Spleen (tissue), 7 donors: ENCODE measurements around the gene SEL1L3.

ENCODE experiments used
- CTCF ChIP-seq, 11 experiments: fragments of 200-600 bp in 7 of 11; fragments of 450-650 bp in 4 of 11; sonication (generic) in 4 of 11; IDR thresholded peaks in 8 of 11; conservative IDR thresholded peaks in 3 of 11; 1 replicate in 7 of 11; 2 replicates in 4 of 11; pipeline versions ENCODE4 v1.4.0 to v1.8.0; 2016 to 2021; ENCODE audit warnings: antibody characterized with exemption in 11 of 11, inconsistent platforms in 4 of 11, mild to moderate bottlenecking in 1 of 11
- POLR2A ChIP-seq, 3 donors: fragments of 450-650 bp; IDR thresholded peaks; one replicate each; pipeline ENCODE4 v1.5.1; 2017; ENCODE audit warnings: antibody characterized with exemption in 3 of 3, mild to moderate bottlenecking in 1 of 3
- POLR2AphosphoS5 ChIP-seq, 3 donors: sonication (generic); formaldehyde crosslinking; IDR thresholded peaks; one replicate each; pipeline ENCODE4 v1.5.1; 2017; ENCODE audit warnings: antibody characterized with exemption in 3 of 3
- donor health status: DM: no; HTN: no; CAD: no; lungs with moderate emphysema.
- donor health status: DM: no; HTN: no; CAD: no.
- donor health status: DM: no; HTN: no; CAD: no.

GRCh38 chr4:25818876-25819275 lies 43.9 kb downstream of the SEL1L3 start:
- TF ChIP-seq CTCF (IDR thresholded peaks at IDR 0.05 in 8 of 11, conservative IDR thresholded peaks at IDR 0.05 in 3 of 11), result no peak
- no peak for TF ChIP-seq POLR2A (IDR thresholded peaks at IDR 0.05)
- no peak for TF ChIP-seq POLR2AphosphoS5 (IDR thresholded peaks at IDR 0.05)
